ENCODE measurements around the gene GPR68. TPM values are rescaled to one million over a fixed set of nuclear protein-coding genes. Genes with fewer than 3 reads are reported as not detected.

GPR68 gene
- total RNA-seq (1 to 10 TPM in 1 of 4 donors, under 1 TPM in 3; 0.63 to 1.0 (median 0.80) TPM), polyA plus RNA-seq (0.25 TPM)
- long read RNA-seq, donor 1, partial matches to known transcripts: 0 of 3 reads
- long read RNA-seq, donor 1, other reads (novel, unspliced or antisense): 3 of 3 reads
- long read RNA-seq, donor 2, partial matches to known transcripts: 0 of 2 reads
- long read RNA-seq, donor 2, other reads (novel, unspliced or antisense): 2 of 2 reads
- long read RNA-seq, donor 3, partial matches to known transcripts: 0 of 7 reads
- long read RNA-seq, donor 3, other reads (novel, unspliced or antisense): 6 of 7 reads
- long read RNA-seq, donor 4, partial matches to known transcripts: 0 of 3 reads
- long read RNA-seq, donor 4, other reads (novel, unspliced or antisense): 2 of 3 reads

GRCh38 chr14:91244501-91244901, at the start of gene GPR68:
TSS of gene GPR68 (minus strand) at chr14:91244704. CDS start at chr14:91235050, 9,654 bp downstream.
- Histone ChIP-seq H3K9me3 (ENCODE audit: control insufficient read depth, low read length) (no peaks in the 10 kb centered on the region), H3K4me1 (ENCODE audit: control insufficient read depth, insufficient read depth, low read length) (peaks cover 3% of the 10 kb centered on the region), H3K27me3 (ENCODE audit: control insufficient read depth, insufficient read depth) (no peaks in the 10 kb centered on the region), H3K27ac (ENCODE audit: low read length) (no peak within 1 kb of the TSS), H3K4me3 (ENCODE audit: low read length) (no peak within 1 kb of the TSS)
- DNase-seq: peak; percentile 65 to 87 (median 83)
- intact Hi-C loops (cut with DNase I): no loop called here
- 12% methylated on average over 12 of the region's 12 CpGs for WGBS
- ATAC-seq: peak; percentile 61 to 78

GRCh38 chr14:91294153-91294552, 49.6 kb upstream of the GPR68 start:
- ATAC-seq (peak; percentile 50 to 69), DNase-seq (peak in 1 of 3 donors; percentile 50)
- WGBS: 55% methylated on average over 7 of the region's 7 CpGs
- intact Hi-C loops (cut with DNase I): no loop called here
- Histone ChIP-seq H3K4me1 (ENCODE audit: control insufficient read depth, insufficient read depth, low read length) (no peaks in the 10 kb centered on the region), H3K27me3 (ENCODE audit: control insufficient read depth, insufficient read depth) (no peaks in the 10 kb centered on the region), H3K9me3 (ENCODE audit: control insufficient read depth, low read length) (no peaks in the 10 kb centered on the region), H3K27ac (ENCODE audit: low read length) (no peak overlapping the region), H3K4me3 (ENCODE audit: low read length) (no peak overlapping the region)

- intact Hi-C loops (cut with DNase I): no loop called here
- no peak overlapping the region for H3K27ac ChIP-seq (ENCODE audit: low read length)
- no peaks in the 10 kb centered on the region for H3K27me3 ChIP-seq (ENCODE audit: control insufficient read depth, insufficient read depth)
- DNase-seq (peak in 1 of 3 donors; percentile 52), ATAC-seq (no peak)
- H3K4me1 ChIP-seq (ENCODE audit: control insufficient read depth, insufficient read depth, low read length): no peaks in the 10 kb centered on the region
- no peaks in the 10 kb centered on the region for H3K9me3 ChIP-seq (ENCODE audit: control insufficient read depth, low read length)
- no peak overlapping the region for H3K4me3 ChIP-seq (ENCODE audit: low read length)
- WGBS: 67% methylated on average over 12 of the region's 12 CpGs
Measured at GRCh38 chr14:91293281-91293680, 48.8 kb upstream of the GPR68 start.

GRCh38 chr14:91292491-91292890, 48.0 kb upstream of the GPR68 start:
- Histone ChIP-seq H3K27me3 (ENCODE audit: control insufficient read depth, insufficient read depth) (no peaks in the 10 kb centered on the region), H3K9me3 (ENCODE audit: control insufficient read depth, low read length) (no peaks in the 10 kb centered on the region), H3K4me3 (ENCODE audit: low read length) (no peak overlapping the region), H3K27ac (ENCODE audit: low read length) (no peak overlapping the region), H3K4me1 (ENCODE audit: control insufficient read depth, insufficient read depth, low read length) (no peaks in the 10 kb centered on the region)
- DNase-seq: peak in 1 of 3 donors; percentile 10
- intact Hi-C loops (cut with DNase I): no loop called here
- WGBS: 84% methylated on average over 15 of the region's 15 CpGs
- ATAC-seq: no peak

GRCh38 chr14:91291786-91292405, 47.4 kb upstream of the GPR68 start:
- intact Hi-C loops (cut with DNase I): no loop called here
- peak in 1 of 3 donors; percentile 22 for DNase-seq
- no peaks in the 10 kb centered on the region for H3K9me3 ChIP-seq (ENCODE audit: control insufficient read depth, low read length)
- H3K27me3 ChIP-seq (ENCODE audit: control insufficient read depth, insufficient read depth): no peaks in the 10 kb centered on the region
- no peak for ATAC-seq
- no peak overlapping the region for H3K4me3 ChIP-seq (ENCODE audit: low read length)
- WGBS: 93% methylated on average over 21 of the region's 21 CpGs
- no peak overlapping the region for H3K27ac ChIP-seq (ENCODE audit: low read length)
- H3K4me1 ChIP-seq (ENCODE audit: control insufficient read depth, insufficient read depth, low read length): no peaks in the 10 kb centered on the region

GRCh38 chr14:91290986-91291385, 46.5 kb upstream of the GPR68 start:
- ATAC-seq (no peak), DNase-seq (peak in 1 of 3 donors; percentile 9)
- intact Hi-C loops (cut with DNase I): no loop called here
- Histone ChIP-seq H3K27me3 (ENCODE audit: control insufficient read depth, insufficient read depth) (no peaks in the 10 kb centered on the region), H3K4me1 (ENCODE audit: control insufficient read depth, insufficient read depth, low read length) (no peaks in the 10 kb centered on the region), H3K4me3 (ENCODE audit: low read length) (no peak overlapping the region), H3K27ac (ENCODE audit: low read length) (no peak overlapping the region), H3K9me3 (ENCODE audit: control insufficient read depth, low read length) (no peaks in the 10 kb centered on the region)
- WGBS: 93% methylated on average over 10 of the region's 10 CpGs

GRCh38 chr14:91289464-91289863, 45.0 kb upstream of the GPR68 start:
- H3K4me1 ChIP-seq (ENCODE audit: control insufficient read depth, insufficient read depth, low read length): no peaks in the 10 kb centered on the region
- no peaks in the 10 kb centered on the region for H3K9me3 ChIP-seq (ENCODE audit: control insufficient read depth, low read length)
- H3K27ac ChIP-seq (ENCODE audit: low read length): no peak overlapping the region
- intact Hi-C loops (cut with DNase I): loop anchor here (5.0 to 10.0 kb wide), 3 partner anchors 112 to 385 kb away; no protein-coding TSS in a partner anchor
- no peaks in the 10 kb centered on the region for H3K27me3 ChIP-seq (ENCODE audit: control insufficient read depth, insufficient read depth)
- DNase-seq: peak in 1 of 3 donors; percentile 1
- WGBS: 85% methylated on average over 4 of the region's 4 CpGs
- no peak overlapping the region for H3K4me3 ChIP-seq (ENCODE audit: low read length)
- ATAC-seq: no peak

GRCh38 chr14:91288876-91289275, 44.4 kb upstream of the GPR68 start:
- DNase-seq (peak in 1 of 3 donors; percentile 54), ATAC-seq (no peak)
- H3K27me3 ChIP-seq (ENCODE audit: control insufficient read depth, insufficient read depth): no peaks in the 10 kb centered on the region
- H3K9me3 ChIP-seq (ENCODE audit: control insufficient read depth, low read length): no peaks in the 10 kb centered on the region
- 90% methylated on average over 28 of the region's 28 CpGs for WGBS
- no peaks in the 10 kb centered on the region for H3K4me1 ChIP-seq (ENCODE audit: control insufficient read depth, insufficient read depth, low read length)
- H3K4me3 ChIP-seq (ENCODE audit: low read length): no peak overlapping the region
- intact Hi-C loops (cut with DNase I): loop anchor here (5.0 to 10.0 kb wide), 3 partner anchors 112 to 384 kb away; no protein-coding TSS in a partner anchor
- H3K27ac ChIP-seq (ENCODE audit: low read length): no peak overlapping the region

GRCh38 chr14:91286530-91286937, 42.0 kb upstream of the GPR68 start:
- intact Hi-C loops (cut with DNase I): loop anchor here (5.0 to 10.0 kb wide), 3 partner anchors 109 to 382 kb away; no protein-coding TSS in a partner anchor
- Histone ChIP-seq H3K4me1 (ENCODE audit: control insufficient read depth, insufficient read depth, low read length) (no peaks in the 10 kb centered on the region), H3K27ac (ENCODE audit: low read length) (no peak overlapping the region), H3K27me3 (ENCODE audit: control insufficient read depth, insufficient read depth) (no peaks in the 10 kb centered on the region), H3K4me3 (ENCODE audit: low read length) (no peak overlapping the region), H3K9me3 (ENCODE audit: control insufficient read depth, low read length) (no peaks in the 10 kb centered on the region)
- ATAC-seq (peak; percentile 70 to 73), DNase-seq (peak; percentile 72 to 87 (median 81))
- WGBS: 44% methylated on average over 7 of the region's 7 CpGs

GRCh38 chr14:91284791-91285548, 40.5 kb upstream of the GPR68 start:
- ATAC-seq: no peak
- Histone ChIP-seq H3K9me3 (ENCODE audit: control insufficient read depth, low read length) (no peaks in the 10 kb centered on the region), H3K27me3 (ENCODE audit: control insufficient read depth, insufficient read depth) (no peaks in the 10 kb centered on the region), H3K4me1 (ENCODE audit: control insufficient read depth, insufficient read depth, low read length) (no peaks in the 10 kb centered on the region), H3K27ac (ENCODE audit: low read length) (no peak overlapping the region), H3K4me3 (ENCODE audit: low read length) (no peak overlapping the region)
- 78% methylated on average over 14 of the region's 14 CpGs for WGBS
- intact Hi-C loops (cut with DNase I): loop anchor here (5.0 to 10.0 kb wide), 4 partner anchors 108 to 380 kb away; no protein-coding TSS in a partner anchor
- DNase-seq: peak in 2 of 3 donors; percentile 37 to 60

Measured in right cardiac atrium (tissue), 5 donors.